Psoas muscle (tissue), 8 donors: ENCODE data around the gene PPARD. TPM values are rescaled to one million over a fixed set of nuclear protein-coding genes. Genes with fewer than 3 reads are reported as not detected.

ENCODE experiments used
- ATAC-seq, 4 donors: fragments of 200-7000 bp; cut with Tn5 transposase; one replicate each; pipeline ENCODE4 v1.9.1; 2020; ENCODE audit warnings: moderate library complexity in 3 of 4, mild to moderate bottlenecking in 2 of 4
- DNase-seq, 2 donors: peaks; one replicate each; pipeline ENCODE4 v3.0.0-alpha.2; 2020
- H3K27ac ChIP-seq: fragments of 200-600 bp; one replicate; pipeline ENCODE4 v1.8.0; 2022
- H3K27me3 ChIP-seq, 3 donors: fragments of 200-600 bp in 1 of 3; one replicate each; pipeline versions ENCODE4 v1.6.1 to v1.8.0; 2013 to 2022; ENCODE audit warnings: low read length in 2 of 3, mild to moderate bottlenecking in 2 of 3, moderate library complexity in 1 of 3; ENCODE audit not compliant: insufficient read depth in 3 of 3
- H3K36me3 ChIP-seq, 2 donors: fragments of 200-600 bp in 1 of 2; one replicate each; pipeline versions ENCODE4 v1.6.1 to v1.8.0; 2013 to 2022; ENCODE audit warnings: low read depth in 1 of 2, mild to moderate bottlenecking in 1 of 2, moderate library complexity in 1 of 2; ENCODE audit not compliant: insufficient read depth in 1 of 2
- H3K4me1 ChIP-seq: fragments of 200-600 bp; one replicate; pipeline ENCODE4 v1.8.0; 2022
- H3K4me3 ChIP-seq: fragments of 200-600 bp; one replicate; pipeline ENCODE4 v1.8.0; 2022; ENCODE audit warnings: mild to moderate bottlenecking
- H3K9me3 ChIP-seq: fragments of 200-600 bp; one replicate; pipeline ENCODE4 v1.8.0; 2022
- WGBS, 3 donors: extraction: QIAGEN DNeasy Blood & Tissue Kit; methylation state at CpG; one replicate each; pipeline versions ENCODE4 v1.1.6 to v1.1.7; 2013; 5-methylcytosine and 5-hydroxymethylcytosine counted together
- intact Hi-C, 2 donors: fragments of 100-400 bp; cut with DNase I; formaldehyde crosslinking; loops; one replicate each; pipeline versions ENCODE4 v1.11.0 to v1.14.2; 2022
- polyA plus RNA-seq, 3 donors: library from polyadenylated mRNA; stranded (reverse); fragments of 200-250 nt; gene quantifications; one replicate each; pipeline ENCODE4 v1.2.3, GENCODE V29; 2013
- total RNA-seq, 4 donors: library from RNA; stranded (reverse); fragmentation: NEBNext Ultra II Directional in 2 of 4; extraction: Animal tissue kit (Norgen Biotek cat#: 25700) in 2 of 4; gene quantifications; one replicate each; pipeline versions ENCODE4 v1.2.1 to v1.2.4, GENCODE V29; 2021 to 2023
- TF ChIP-seq, protein P1 (sequence below): fragments of 200-600 bp; IDR thresholded peaks from one replicate; pipeline ENCODE4 v1.8.0; 2022; ENCODE audit warnings: antibody characterized with exemption
- donor health status: healthy with polysubstance abuse.
- donor health status: DM: no; HTN: no; CAD: no; lungs with moderate emphysema.
- donor health status: Bipolar disorder and iron deficiency.
- donor health status: healthy.
- donor health status: DM: yes; HTN: yes; CAD: no.
- donor health status: DM: no; HTN: no; CAD: no.
- donor health status: DM: no; HTN: no; CAD: no.
- donor health status: DM: yes; HTN: yes; CAD: no.

The PPARD gene
- total and polyA plus RNA-seq, 7 donors: 13.5 to 187 (median 37.2) TPM

DNA sequence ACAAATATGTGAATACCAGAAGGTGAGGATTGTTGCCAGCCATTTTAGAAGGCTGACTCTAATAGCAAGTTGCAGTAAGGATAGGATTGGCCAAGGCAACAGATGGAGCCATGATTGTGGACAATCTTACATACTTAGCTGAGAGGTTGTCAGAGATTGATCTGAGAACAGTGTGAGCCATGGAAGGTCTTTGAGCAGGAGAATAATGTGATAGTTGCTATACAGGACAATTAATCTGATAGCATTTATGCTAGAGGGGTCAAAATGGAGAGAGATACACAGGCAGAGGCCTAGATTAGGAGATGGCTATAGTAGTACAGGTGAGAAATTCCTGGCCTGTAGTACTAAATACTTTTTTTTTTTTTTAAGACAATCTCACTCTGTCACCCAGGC is 23.8 kb downstream of the PPARD start:
- Histone ChIP-seq H3K36me3 (no peaks in the 10 kb centered on the region), H3K4me1 (peaks cover 78% of the 10 kb centered on the region), H3K27me3 (no peaks in the 10 kb centered on the region), H3K27ac (peak overlapping the region; percentile 83), H3K4me3 (no peak overlapping the region), H3K9me3 (no peaks in the 10 kb centered on the region)
- intact Hi-C loops: no loop called here
- ATAC-seq (no peak), DNase-seq (no peak)
- TF ChIP-seq, protein P1, sequence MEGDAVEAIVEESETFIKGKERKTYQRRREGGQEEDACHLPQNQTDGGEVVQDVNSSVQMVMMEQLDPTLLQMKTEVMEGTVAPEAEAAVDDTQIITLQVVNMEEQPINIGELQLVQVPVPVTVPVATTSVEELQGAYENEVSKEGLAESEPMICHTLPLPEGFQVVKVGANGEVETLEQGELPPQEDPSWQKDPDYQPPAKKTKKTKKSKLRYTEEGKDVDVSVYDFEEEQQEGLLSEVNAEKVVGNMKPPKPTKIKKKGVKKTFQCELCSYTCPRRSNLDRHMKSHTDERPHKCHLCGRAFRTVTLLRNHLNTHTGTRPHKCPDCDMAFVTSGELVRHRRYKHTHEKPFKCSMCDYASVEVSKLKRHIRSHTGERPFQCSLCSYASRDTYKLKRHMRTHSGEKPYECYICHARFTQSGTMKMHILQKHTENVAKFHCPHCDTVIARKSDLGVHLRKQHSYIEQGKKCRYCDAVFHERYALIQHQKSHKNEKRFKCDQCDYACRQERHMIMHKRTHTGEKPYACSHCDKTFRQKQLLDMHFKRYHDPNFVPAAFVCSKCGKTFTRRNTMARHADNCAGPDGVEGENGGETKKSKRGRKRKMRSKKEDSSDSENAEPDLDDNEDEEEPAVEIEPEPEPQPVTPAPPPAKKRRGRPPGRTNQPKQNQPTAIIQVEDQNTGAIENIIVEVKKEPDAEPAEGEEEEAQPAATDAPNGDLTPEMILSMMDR: no peak

- Histone ChIP-seq H3K27me3 (no peaks in the 10 kb centered on the region), H3K9me3 (no peaks in the 10 kb centered on the region), H3K27ac (peak overlapping the region; percentile 83), H3K4me1 (peaks cover 69% of the 10 kb centered on the region), H3K36me3 (no peaks in the 10 kb centered on the region), H3K4me3 (no peak overlapping the region)
- peak; percentile 73 to 83 for DNase-seq
- TF ChIP-seq, protein P1: no peak
- ATAC-seq: peak; percentile 23 to 64 (median 40)
- intact Hi-C loops: no loop called here
- 33 to 54% (median 36%) methylated on average over 5 of the region's 5 CpGs for WGBS, 3 donors
These were observed 25.3 kb downstream of the PPARD start for GRCh38 chr6:35367646-35368037.

- no peak for ATAC-seq
- DNase-seq: no peak
- Histone ChIP-seq H3K27me3 (no peaks in the 10 kb centered on the region), H3K4me3 (no peak overlapping the region), H3K36me3 (peaks cover 0 to 4% of the 10 kb centered on the region in 2 donors), H3K4me1 (peaks cover 63% of the 10 kb centered on the region), H3K9me3 (no peaks in the 10 kb centered on the region), H3K27ac (peak overlapping the region; percentile 83)
- 88 to 92% (median 91%) methylated on average over 2 of the region's 2 CpGs for WGBS, 3 donors
- TF ChIP-seq, protein P1: no peak
- intact Hi-C loops: no loop called here
These were observed 25.9 kb downstream of the PPARD start for GRCh38 chr6:35368038-35368887.

GRCh38 chr6:35370124-35370741 is 27.9 kb downstream of the PPARD start:
- no peak overlapping the region for H3K4me3 ChIP-seq
- TF ChIP-seq, protein P1: no peak
- intact Hi-C loops: loop anchor here (2.0 kb wide), 1 partner anchor 27 kb away; the partner anchor contains the start of gene PPARD (in 2 of the 2)
- H3K36me3 ChIP-seq: peaks cover 0 to 4% of the 10 kb centered on the region in 2 donors
- H3K27me3 ChIP-seq: no peaks in the 10 kb centered on the region
- WGBS, 3 donors: 3 to 20% (median 15%) methylated on average over 8 of the region's 8 CpGs
- peaks cover 54% of the 10 kb centered on the region for H3K4me1 ChIP-seq
- H3K27ac ChIP-seq: peak overlapping the region; percentile 83
- DNase-seq (peak; percentile 92 to 96), ATAC-seq (peak; percentile 93 to 98 (median 96))
- no peaks in the 10 kb centered on the region for H3K9me3 ChIP-seq
